ENCODE data around the gene SLC6A4. TPM values are rescaled to one million over a fixed set of nuclear protein-coding genes. Genes with fewer than 3 reads are reported as not detected.

Gene SLC6A4
- total and polyA plus RNA-seq, 2 of the 8 experiments (the other 6 are each of a cell fraction or from before 2014, with no cell fraction given): 0.09 to 0.33 TPM

GRCh38 chr17:30234964-30235363 is 533 bp downstream of the SLC6A4 start (continued):
- TF ChIP-seq, protein P1, sequence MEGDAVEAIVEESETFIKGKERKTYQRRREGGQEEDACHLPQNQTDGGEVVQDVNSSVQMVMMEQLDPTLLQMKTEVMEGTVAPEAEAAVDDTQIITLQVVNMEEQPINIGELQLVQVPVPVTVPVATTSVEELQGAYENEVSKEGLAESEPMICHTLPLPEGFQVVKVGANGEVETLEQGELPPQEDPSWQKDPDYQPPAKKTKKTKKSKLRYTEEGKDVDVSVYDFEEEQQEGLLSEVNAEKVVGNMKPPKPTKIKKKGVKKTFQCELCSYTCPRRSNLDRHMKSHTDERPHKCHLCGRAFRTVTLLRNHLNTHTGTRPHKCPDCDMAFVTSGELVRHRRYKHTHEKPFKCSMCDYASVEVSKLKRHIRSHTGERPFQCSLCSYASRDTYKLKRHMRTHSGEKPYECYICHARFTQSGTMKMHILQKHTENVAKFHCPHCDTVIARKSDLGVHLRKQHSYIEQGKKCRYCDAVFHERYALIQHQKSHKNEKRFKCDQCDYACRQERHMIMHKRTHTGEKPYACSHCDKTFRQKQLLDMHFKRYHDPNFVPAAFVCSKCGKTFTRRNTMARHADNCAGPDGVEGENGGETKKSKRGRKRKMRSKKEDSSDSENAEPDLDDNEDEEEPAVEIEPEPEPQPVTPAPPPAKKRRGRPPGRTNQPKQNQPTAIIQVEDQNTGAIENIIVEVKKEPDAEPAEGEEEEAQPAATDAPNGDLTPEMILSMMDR (IDR thresholded peaks at IDR 0.05; ENCODE audit: control extremely low read depth in 1 of 3, insufficient read depth in 1 of 3, low read depth in 1 of 3, low read length in 3 of 3): no peak
- TF ChIP-seq SIRT6 (IDR thresholded peaks at IDR 0.05; ENCODE audit: low read length) (no peak), CHD7 (IDR thresholded peaks at IDR 0.05; ENCODE audit: insufficient replicate concordance, low read length) (no peak), PHF8 (conservative IDR thresholded peaks at IDR 0.05; ENCODE audit: low read depth, low read length) (no peak)

All from H1 (cell line).